Lower leg skin (tissue), 4 donors: ENCODE data around the gene KCNQ1OT1. TPM values are rescaled to one million over a fixed set of nuclear protein-coding genes. Genes with fewer than 3 reads are reported as not detected.

Source experiments
- DNase-seq, 2 donors: peaks; one replicate each; pipeline ENCODE4 v3.0.0-alpha.2; 2019; ENCODE audit warnings: low spot score in 2 of 2
- H3K4me3 ChIP-seq: fragments of 200-600 bp; sonication (generic); 2 replicates; pipeline ENCODE4 v1.5.1; 2017; ENCODE audit warnings: mild to moderate bottlenecking, low read depth; ENCODE audit not compliant: poor library complexity, severe bottlenecking
- CTCF ChIP-seq, 3 donors: fragments of 450-650 bp; IDR thresholded peaks; one replicate each; pipeline ENCODE4 v1.5.1; 2016; ENCODE audit warnings: antibody characterized with exemption in 3 of 3, mild to moderate bottlenecking in 3 of 3, moderate library complexity in 2 of 3
- POLR2A ChIP-seq, 2 donors: fragments of 450-650 bp; IDR thresholded peaks; one replicate each; pipeline ENCODE4 v1.6.1; 2016 to 2017; ENCODE audit warnings: antibody characterized with exemption in 2 of 2, mild to moderate bottlenecking in 1 of 2, moderate library complexity in 1 of 2
- WGBS, 2 donors: methylation state at CpG; one replicate each; pipeline ENCODE4 v1.1.5; 2018; 5-methylcytosine and 5-hydroxymethylcytosine counted together
- intact Hi-C: fragments of 100-400 bp; cut with DNase I; formaldehyde crosslinking; loops from one replicate; pipeline ENCODE4 v1.15.0; 2023; ENCODE audit warnings: low total_unique reads
- total RNA-seq, 4 donors: library from RNA; depleted of rRNA; stranded (reverse); fragments of >200 nt; gene quantifications; one replicate each; pipeline ENCODE4 v1.1.0, GENCODE V29; 2016

The KCNQ1OT1 gene
- total RNA-seq, 4 donors from 2014 or later: 0.63 to 1.8 (median 0.91) TPM

DNA sequence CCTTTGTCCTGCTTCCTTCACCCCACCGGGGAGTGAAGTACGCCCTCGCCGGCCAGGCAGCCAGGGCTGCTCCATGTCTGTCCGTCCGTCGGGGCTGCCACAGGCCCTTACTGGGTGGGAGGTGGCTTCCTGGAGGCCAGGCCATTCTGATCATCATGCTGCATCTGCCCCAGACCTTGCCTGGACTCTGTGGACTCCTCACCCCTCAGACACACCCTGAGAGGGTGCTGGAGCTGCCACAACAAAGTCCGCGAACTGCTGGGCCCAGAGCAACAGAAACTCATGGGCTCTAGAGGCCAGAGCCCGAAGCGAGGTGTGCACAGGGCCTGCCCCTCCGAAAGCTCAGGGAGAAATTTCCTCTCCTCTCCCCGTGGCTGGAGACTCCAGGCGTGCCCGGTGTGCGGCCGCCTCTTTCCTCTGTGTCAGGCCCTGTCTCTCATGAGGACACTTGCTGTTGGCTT, 124.2 kb downstream of the KCNQ1OT1 start:
- no peak for TF ChIP-seq CTCF (IDR thresholded peaks at IDR 0.05)
- TF ChIP-seq POLR2A (IDR thresholded peaks at IDR 0.05): no peak
- intact Hi-C loops: no loop called here
- 91 to 96% methylated on average over 17 of the region's 17 CpGs for WGBS, 2 donors
- peak in 1 of 2 donors; percentile 72 for DNase-seq
- H3K4me3 ChIP-seq: no peak overlapping the region

DNA sequence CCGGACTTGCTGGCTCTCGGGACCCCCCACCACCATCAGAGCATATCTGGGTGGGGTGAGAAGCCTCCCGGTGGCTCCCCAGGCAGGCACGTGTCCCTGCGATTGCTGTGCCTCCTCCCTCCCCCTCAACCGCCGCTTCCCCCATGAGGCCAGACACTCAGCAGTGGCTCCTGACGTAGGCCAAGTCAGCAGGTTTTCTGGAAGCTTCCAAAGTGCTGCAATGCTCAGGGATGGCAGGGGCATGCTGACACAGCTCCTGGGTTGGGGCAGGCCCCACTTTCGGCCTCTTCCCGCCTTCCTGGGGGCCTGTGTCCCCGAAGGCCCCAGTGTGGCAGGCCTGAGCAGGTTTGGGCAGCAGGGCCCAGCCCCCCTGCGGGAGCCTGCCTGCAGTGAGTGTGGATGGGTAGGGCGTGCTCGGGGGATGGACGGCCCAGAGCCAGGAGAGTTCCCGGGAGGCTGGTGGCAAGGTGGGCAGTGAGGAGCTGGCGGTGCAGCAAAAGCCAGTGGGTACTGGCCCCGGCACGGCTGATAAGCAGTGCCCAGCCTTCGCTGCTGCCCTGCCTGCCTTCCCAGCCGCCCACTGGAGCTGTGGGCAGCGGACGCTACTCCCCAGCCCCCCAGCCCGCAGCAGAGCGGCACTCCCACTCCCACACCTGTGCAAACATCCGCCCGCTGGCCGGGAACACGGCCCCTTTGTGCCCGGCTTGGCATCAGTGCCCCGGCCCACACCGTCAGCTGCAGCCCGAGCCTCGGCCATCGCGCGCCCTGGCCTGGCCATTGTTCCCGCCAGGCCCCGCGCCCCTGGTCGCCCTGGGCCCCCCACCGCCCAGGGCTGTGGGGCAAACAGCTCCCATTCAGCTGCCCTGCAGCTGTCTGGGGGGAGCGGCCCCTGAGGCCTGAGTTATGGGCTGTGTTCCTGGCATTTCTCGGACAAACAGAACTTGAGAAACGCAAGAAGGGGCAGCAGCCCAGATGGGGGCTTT, 125.0 kb downstream of the KCNQ1OT1 start:
- intact Hi-C loops: no loop called here
- H3K4me3 ChIP-seq: no peak overlapping the region
- WGBS, 2 donors: 80 to 81% methylated on average over 42 to 43 of the region's 45 CpGs
- peak in 1 of 2 donors; percentile 81 for DNase-seq
- TF ChIP-seq POLR2A (IDR thresholded peaks at IDR 0.05): no peak
- TF ChIP-seq CTCF (IDR thresholded peaks at IDR 0.05): no peak

GRCh38 chr11:2574043-2574552, 125.7 kb downstream of the KCNQ1OT1 start:
- WGBS, 2 donors: 81 to 82% methylated on average over 21 to 22 of the region's 22 CpGs
- no peak overlapping the region for H3K4me3 ChIP-seq
- intact Hi-C loops: no loop called here
- DNase-seq: peak in 1 of 2 donors; percentile 71
- no peak for TF ChIP-seq POLR2A (IDR thresholded peaks at IDR 0.05)
- TF ChIP-seq CTCF (IDR thresholded peaks at IDR 0.05): no peak

DNA sequence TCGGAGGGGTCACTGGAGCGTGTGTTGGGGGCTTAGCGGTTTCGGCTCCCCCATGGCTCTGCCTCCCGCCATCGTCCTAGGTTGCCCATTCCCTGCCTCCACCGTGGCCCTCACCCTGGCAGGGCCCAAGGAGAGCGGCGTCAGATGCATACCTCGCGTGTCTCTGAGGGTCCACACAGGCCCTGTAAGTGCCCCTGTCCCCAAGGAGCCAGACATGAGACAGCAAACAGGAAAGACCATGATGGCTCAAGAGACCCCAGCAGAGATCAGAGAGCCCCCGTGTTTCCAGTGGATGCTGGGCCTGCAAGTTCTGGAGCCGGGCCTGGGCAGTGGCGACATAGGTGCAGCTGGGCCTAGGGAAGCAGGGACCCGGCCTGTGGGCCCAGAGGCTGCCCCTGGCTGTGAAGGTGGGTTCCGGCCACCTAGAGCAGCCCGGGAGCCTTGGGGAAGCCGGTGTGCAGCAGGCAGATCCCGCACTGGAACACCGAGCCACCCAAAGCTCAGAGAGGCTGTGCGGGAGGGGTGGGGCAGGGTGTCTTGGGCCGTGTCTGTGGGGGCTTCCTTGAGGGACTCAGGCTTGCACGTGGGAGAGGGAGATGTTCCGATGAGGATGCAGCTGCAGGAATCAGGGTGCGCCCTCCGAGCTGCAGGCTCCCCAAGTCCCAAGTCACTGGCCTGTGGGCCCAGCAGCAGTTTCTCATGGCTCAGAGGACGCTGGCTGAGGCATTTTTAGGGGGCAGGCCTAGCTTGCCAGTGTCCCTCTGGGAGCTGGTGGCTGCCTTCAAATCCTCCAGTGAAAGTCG, 126.4 kb downstream of the KCNQ1OT1 start:
- 90 to 96% methylated on average over 25 to 28 of the region's 28 CpGs for WGBS, 2 donors
- TF ChIP-seq CTCF (IDR thresholded peaks at IDR 0.05) (no peak), POLR2A (IDR thresholded peaks at IDR 0.05) (no peak)
- peak in 1 of 2 donors; percentile 81 for DNase-seq
- no peak overlapping the region for H3K4me3 ChIP-seq
- intact Hi-C loops: no loop called here

GRCh38 chr11:2572491-2573239, 127.1 kb downstream of the KCNQ1OT1 start:
- peak in 1 of 2 donors; percentile 84 for DNase-seq
- TF ChIP-seq CTCF (IDR thresholded peaks at IDR 0.05) (no peak), POLR2A (IDR thresholded peaks at IDR 0.05) (no peak)
- intact Hi-C loops: no loop called here
- WGBS, 2 donors: 95 to 97% methylated on average over 30 to 33 of the region's 33 CpGs
- H3K4me3 ChIP-seq: no peak overlapping the region
